PC-3 (cell line): ENCODE data around the gene GPR52. TPM values are rescaled to one million over a fixed set of nuclear protein-coding genes. Genes with fewer than 3 reads are reported as not detected.

Experiments
- ATAC-seq: fragments of 200-7000 bp; cut with Tn5 transposase; 2 replicates; pipeline ENCODE4 v1.9.1; 2020; ENCODE audit warnings: mild to moderate bottlenecking, moderate library complexity
- BruUV-seq: library from RNA; stranded (reverse); fragments of 400-500 nt; replicated peaks from 2 replicates; lab custom pipeline; 2021; lab: Mats Ljungman, UMichigan
- CTCF ChIA-PET: fragments of 300-600 bp; sonication (Branson Sonifier 250); formaldehyde crosslinking; loops from one replicate; lab custom pipeline; 2022; ENCODE audit warnings: antibody characterized with exemption; lab: Charles Lee
- POLR2A ChIA-PET: fragments of 300-600 bp; sonication (Branson Sonifier 250); formaldehyde crosslinking; loops from one replicate; lab custom pipeline; 2022; ENCODE audit warnings: antibody characterized with exemption; ENCODE audit not compliant: unreplicated experiment; lab: Charles Lee
- DNase-seq: peaks from one replicate; pipeline ENCODE4 v3.0.0-alpha.2; 2015
- H2AFZ ChIP-seq: fragments of 300-600 bp; sonication (generic); 2 replicates; pipeline ENCODE4 v1.6.0; 2016; ENCODE audit warnings: antibody characterized with exemption, low read length
- H3F3A ChIP-seq: fragments of 300-600 bp; sonication (generic); one replicate; pipeline ENCODE4 v1.6.0; 2017; ENCODE audit warnings: antibody characterized with exemption, low read length, control low read depth, mild to moderate bottlenecking; ENCODE audit not compliant: unreplicated experiment
- H3K27ac ChIP-seq: fragments of 300-600 bp; sonication (generic); 2 replicates; pipeline ENCODE4 v1.5.1; 2016; ENCODE audit warnings: mild to moderate bottlenecking, low read length
- H3K27me3 ChIP-seq: fragments of 300-600 bp; sonication (generic); 2 replicates; pipeline ENCODE4 v1.6.1; 2016; ENCODE audit warnings: low read length, mixed read lengths
- H3K36me3 ChIP-seq: fragments of 300-600 bp; sonication (generic); 2 replicates; pipeline ENCODE4 v1.6.1; 2016; ENCODE audit warnings: low read depth, mixed run types, low read length, mixed read lengths
- H3K4me1 ChIP-seq: fragments of 300-600 bp; sonication (generic); 2 replicates; pipeline ENCODE4 v1.5.1; 2016; ENCODE audit warnings: low read length; ENCODE audit not compliant: insufficient read depth
- H3K4me2 ChIP-seq: fragments of 300-600 bp; sonication (generic); 2 replicates; pipeline ENCODE4 v1.6.0; 2016; ENCODE audit warnings: low read length
- H3K4me3 ChIP-seq: fragments of 300-600 bp; sonication (generic); 2 replicates; pipeline ENCODE4 v1.5.1; 2016; ENCODE audit warnings: mild to moderate bottlenecking, low read length, mixed read lengths
- H3K79me2 ChIP-seq: fragments of 300-600 bp; sonication (generic); 2 replicates; pipeline ENCODE4 v1.6.1; 2017; ENCODE audit warnings: low read length, mixed read lengths
- H3K9ac ChIP-seq: fragments of 300-600 bp; sonication (generic); 2 replicates; pipeline ENCODE4 v1.6.0; 2016; ENCODE audit warnings: mild to moderate bottlenecking, low read length
- H3K9me2 ChIP-seq: fragments of 300-600 bp; sonication (generic); replicated peaks from 2 replicates; pipeline ENCODE4 v1.6.1; 2016; ENCODE audit warnings: mixed run types, low read length, mixed read lengths
- H3K9me3 ChIP-seq: fragments of 300-600 bp; sonication (generic); 2 replicates; pipeline ENCODE4 v1.6.1; 2016; ENCODE audit warnings: low read length, mixed read lengths
- H4K20me1 ChIP-seq: fragments of 300-600 bp; sonication (generic); 2 replicates; pipeline ENCODE4 v1.6.1; 2016; ENCODE audit warnings: low read length, mixed read lengths
- CTCF ChIP-seq: fragments of 300-600 bp; sonication (generic); conservative IDR thresholded peaks from 2 replicates; pipeline ENCODE4 v1.5.1; 2017; ENCODE audit warnings: antibody characterized with exemption, low read depth, mild to moderate bottlenecking, low read length
- EZH2 ChIP-seq: fragments of 300-600 bp; sonication (generic); IDR thresholded peaks from one replicate; pipeline ENCODE4 v1.6.1; 2017; ENCODE audit warnings: antibody characterized with exemption, mild to moderate bottlenecking, low read length; ENCODE audit not compliant: unreplicated experiment
- EZH2phosphoT487 ChIP-seq: fragments of 300-600 bp; sonication (generic); IDR thresholded peaks from 2 replicates; pipeline ENCODE4 v1.6.1; 2018; ENCODE audit warnings: mild to moderate bottlenecking, antibody characterized with exemption, low read length, borderline replicate concordance
- intact Hi-C: fragments of 100-400 bp; cut with micrococcal nuclease; formaldehyde crosslinking; loops from 2 replicates; pipeline ENCODE4 v1.9.0; 2023
- total RNA-seq: library from RNA; depleted of rRNA; stranded (reverse); fragments of >200 nt; gene quantifications from 2 replicates; pipeline ENCODE4 v1.2.3, GENCODE V29; 2014

The GPR52 gene
- total RNA-seq, 1 experiment from 2014 or later: 0.44 TPM

DNA sequence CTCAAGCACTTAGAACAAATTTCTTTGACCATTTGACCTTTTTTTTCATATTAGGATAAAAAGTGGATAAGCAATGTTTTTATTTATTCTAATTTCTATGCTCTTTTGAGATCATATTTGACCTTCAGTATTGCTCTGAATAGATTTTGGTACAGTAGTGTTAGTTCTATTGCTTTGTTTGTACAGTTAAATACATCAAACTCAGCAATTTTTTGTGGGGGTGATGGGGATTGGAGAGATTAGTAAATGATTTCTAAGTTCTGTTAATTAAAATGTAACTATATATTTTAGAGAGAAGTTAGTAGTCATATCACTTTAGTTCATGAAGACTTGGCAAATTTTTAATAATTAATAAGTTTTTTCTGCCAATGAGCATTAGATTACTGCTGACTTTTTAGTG lies 2.4 kb upstream of the GPR52 start:
- BruUV-seq: no TSS peak
- intact Hi-C loops: no loop called here
- DNase-seq (no peak), ATAC-seq (no peak)
- ChIA-PET POLR2A (no interaction called here), CTCF (no interaction called here)
- Histone ChIP-seq H3K4me1 (no peaks in the 10 kb centered on the region), H4K20me1 (no peaks in the 10 kb centered on the region), H3K4me2 (no peak overlapping the region), H2AFZ (no peak overlapping the region), H3K79me2 (no peaks in the 10 kb centered on the region), H3K9me2 (no peaks in the 10 kb centered on the region), H3K36me3 (no peaks in the 10 kb centered on the region), H3K9me3 (no peaks in the 10 kb centered on the region), H3K27ac (no peak overlapping the region), H3F3A (no peaks in the 10 kb centered on the region), H3K27me3 (no peaks in the 10 kb centered on the region), H3K4me3 (no peak overlapping the region), H3K9ac (no peak overlapping the region)
- TF ChIP-seq EZH2phosphoT487 (no peak), EZH2 (no peak), CTCF (no peak)

DNA sequence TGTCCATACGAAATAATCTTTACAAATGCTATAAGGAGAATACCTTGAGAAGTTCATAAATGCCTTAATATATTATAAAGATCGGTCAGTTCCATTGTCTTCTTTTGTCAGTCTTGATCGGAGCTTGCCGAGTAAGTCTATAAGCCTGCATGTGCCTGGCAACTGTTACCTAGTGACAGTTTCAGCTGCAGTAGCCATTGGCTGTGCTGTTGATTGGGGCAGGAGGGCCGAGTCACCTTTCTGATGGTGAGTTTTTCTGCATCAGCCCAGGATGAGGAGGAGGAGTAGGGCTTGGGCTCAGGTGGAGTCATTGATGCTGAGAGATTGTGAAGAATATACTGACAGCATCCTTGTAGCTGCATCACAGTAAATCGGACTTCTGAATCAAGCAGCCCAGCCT lies 1.9 kb upstream of the GPR52 start:
- no peak for TF ChIP-seq EZH2
- intact Hi-C loops: no loop called here
- no peaks in the 10 kb centered on the region for H3K9me2 ChIP-seq
- BruUV-seq: no TSS peak
- H3K36me3 ChIP-seq: no peaks in the 10 kb centered on the region
- H2AFZ ChIP-seq: no peak overlapping the region
- CTCF ChIA-PET: no interaction called here
- H3K27me3 ChIP-seq: no peaks in the 10 kb centered on the region
- H3K4me2 ChIP-seq: no peak overlapping the region
- H3K9ac ChIP-seq: no peak overlapping the region
- no peak overlapping the region for H3K4me3 ChIP-seq
- no peaks in the 10 kb centered on the region for H4K20me1 ChIP-seq
- no peaks in the 10 kb centered on the region for H3K79me2 ChIP-seq
- POLR2A ChIA-PET: no interaction called here
- H3K9me3 ChIP-seq: no peaks in the 10 kb centered on the region
- no peaks in the 10 kb centered on the region for H3K4me1 ChIP-seq
- DNase-seq (no peak), ATAC-seq (no peak)
- H3F3A ChIP-seq: no peaks in the 10 kb centered on the region
- no peak overlapping the region for H3K27ac ChIP-seq

GRCh38 chr1:174448531-174448883 lies 743 bp downstream of the GPR52 start:
- intact Hi-C loops: no loop called here
- Histone ChIP-seq H3K9ac (no peak overlapping the region), H3K9me3 (no peaks in the 10 kb centered on the region), H3K4me1 (no peaks in the 10 kb centered on the region), H3K9me2 (no peaks in the 10 kb centered on the region), H3K79me2 (no peaks in the 10 kb centered on the region), H4K20me1 (no peaks in the 10 kb centered on the region), H3K4me2 (no peak overlapping the region), H3K4me3 (no peak overlapping the region), H3K27ac (no peak overlapping the region), H3K27me3 (no peaks in the 10 kb centered on the region), H3K36me3 (no peaks in the 10 kb centered on the region), H2AFZ (no peak overlapping the region), H3F3A (no peaks in the 10 kb centered on the region)
- ChIA-PET CTCF (no interaction called here), POLR2A (no interaction called here)
- TF ChIP-seq CTCF: no peak
- no TSS peak for BruUV-seq
- ATAC-seq (no peak), DNase-seq (no peak)
